Caco-2 (cell line): ENCODE results near the gene STAM. TPM values are rescaled to one million over a fixed set of nuclear protein-coding genes. Genes with fewer than 3 reads are reported as not detected.

Source experiments
- BruUV-seq: library from RNA; stranded (reverse); fragments of 400-500 nt; replicated peaks from 2 replicates; lab custom pipeline; 2021; lab: Mats Ljungman, UMichigan
- CTCF ChIA-PET: fragments of 300-600 bp; sonication (Branson Sonifier 250); formaldehyde crosslinking; loops from one replicate; lab custom pipeline; 2022; ENCODE audit warnings: antibody characterized with exemption; lab: Charles Lee
- POLR2A ChIA-PET: fragments of 300-600 bp; sonication (Branson Sonifier 250); formaldehyde crosslinking; loops from one replicate; lab custom pipeline; 2022; ENCODE audit warnings: antibody characterized with exemption; lab: Charles Lee
- DNase-seq, 2 experiments: peaks; one replicate each; pipeline versions ENCODE4 v3.0.0 to v3.0.0-alpha.2; 2020 to 2022
- H3K27me3 ChIP-seq: replicated peaks from 2 replicates; pipeline ENCODE4 v1.6.0; 2011; ENCODE audit warnings: low read length; ENCODE audit not compliant: control insufficient read depth, insufficient read depth
- H3K36me3 ChIP-seq: 2 replicates; pipeline ENCODE4 v1.5.1; 2011; ENCODE audit warnings: low read length; ENCODE audit not compliant: control insufficient read depth, insufficient read depth
- H3K4me1 ChIP-seq: fragments of 250-450 bp; sonication (Bioruptor Pico); 2 replicates; pipeline ENCODE4 v1.5.1; 2020; ENCODE audit warnings: mild to moderate bottlenecking
- H3K4me3 ChIP-seq: 2 replicates; pipeline ENCODE4 v1.5.1; 2011; ENCODE audit warnings: low read depth, mild to moderate bottlenecking, control low read depth, low read length
- H3K9me3 ChIP-seq: fragments of 250-450 bp; sonication (Bioruptor Pico); 2 replicates; pipeline ENCODE4 v1.5.1; 2020; ENCODE audit warnings: mild to moderate bottlenecking, moderate library complexity
- H3K27ac Mint-ChIP-seq: one replicate; pipeline ENCODE4 v1.8.0; 2022; ENCODE audit warnings: mixed read lengths; ENCODE audit not compliant: unreplicated experiment
- H3K27me3 Mint-ChIP-seq: one replicate; pipeline ENCODE4 v1.8.0; 2022; ENCODE audit warnings: mixed read lengths; ENCODE audit not compliant: insufficient read depth, unreplicated experiment
- H3K36me3 Mint-ChIP-seq: one replicate; pipeline ENCODE4 v1.8.0; 2022; ENCODE audit warnings: mild to moderate bottlenecking, mixed read lengths; ENCODE audit not compliant: insufficient read depth, unreplicated experiment
- H3K4me1 Mint-ChIP-seq: one replicate; pipeline ENCODE4 v1.8.0; 2022; ENCODE audit warnings: low read depth, mixed read lengths; ENCODE audit not compliant: unreplicated experiment
- H3K4me3 Mint-ChIP-seq: one replicate; pipeline ENCODE4 v1.8.0; 2022; ENCODE audit warnings: mild to moderate bottlenecking, moderate library complexity, mixed read lengths; ENCODE audit not compliant: unreplicated experiment
- H3K9me3 Mint-ChIP-seq: one replicate; pipeline ENCODE4 v1.8.0; 2022; ENCODE audit warnings: mixed read lengths; ENCODE audit not compliant: unreplicated experiment
- intact Hi-C: fragments of 100-400 bp; cut with micrococcal nuclease; formaldehyde crosslinking; loops from one replicate; pipeline ENCODE4 v1.10.0; 2022; ENCODE audit not compliant: unreplicated experiment
- total RNA-seq: library from RNA; stranded (reverse); gene quantifications from 2 replicates; pipeline ENCODE4 v1.2.3, GENCODE V29; 2022
- TF ChIP-seq, protein P1 (sequence below), 2 experiments: fragments of 200-600 bp in 1 of 2; IDR thresholded peaks; 1 replicate in 1 of 2; 2 replicates in 1 of 2; pipeline versions ENCODE4 v1.5.1 to v1.8.0; 2011 to 2022; ENCODE audit warnings: antibody characterized with exemption in 1 of 2, control low read depth in 1 of 2, inconsistent platforms in 1 of 2, low read depth in 1 of 2, low read length in 1 of 2, mild to moderate bottlenecking in 1 of 2, moderate library complexity in 1 of 2; ENCODE audit not compliant: insufficient read depth in 1 of 2, severe bottlenecking in 1 of 2, unreplicated experiment in 1 of 2

The STAM gene
- total RNA-seq, 1 experiment from 2014 or later, result 51.9 TPM

GRCh38 chr10:17731331-17732020 lies 87.5 kb downstream of the STAM start:
- H3K36me3 ChIP-seq, result peaks cover 3% of the 10 kb centered on the region
- DNase-seq, result no peak
- Mint-ChIP-seq H3K4me1 (no peaks in the 10 kb centered on the region), H3K27me3 (no peaks in the 10 kb centered on the region), H3K27ac (no peak overlapping the region), H3K36me3 (peaks cover 12% of the 10 kb centered on the region), H3K9me3 (no peaks in the 10 kb centered on the region), H3K4me3 (no peak overlapping the region)
- ChIA-PET CTCF (no interaction called here), POLR2A (no interaction called here)
- H3K9me3 ChIP-seq, result no peaks in the 10 kb centered on the region
- BruUV-seq, result no TSS peak
- H3K4me3 ChIP-seq, result no peak overlapping the region
- intact Hi-C loops, result no loop called here
- H3K4me1 ChIP-seq, result no peaks in the 10 kb centered on the region
- TF ChIP-seq, protein P1, sequence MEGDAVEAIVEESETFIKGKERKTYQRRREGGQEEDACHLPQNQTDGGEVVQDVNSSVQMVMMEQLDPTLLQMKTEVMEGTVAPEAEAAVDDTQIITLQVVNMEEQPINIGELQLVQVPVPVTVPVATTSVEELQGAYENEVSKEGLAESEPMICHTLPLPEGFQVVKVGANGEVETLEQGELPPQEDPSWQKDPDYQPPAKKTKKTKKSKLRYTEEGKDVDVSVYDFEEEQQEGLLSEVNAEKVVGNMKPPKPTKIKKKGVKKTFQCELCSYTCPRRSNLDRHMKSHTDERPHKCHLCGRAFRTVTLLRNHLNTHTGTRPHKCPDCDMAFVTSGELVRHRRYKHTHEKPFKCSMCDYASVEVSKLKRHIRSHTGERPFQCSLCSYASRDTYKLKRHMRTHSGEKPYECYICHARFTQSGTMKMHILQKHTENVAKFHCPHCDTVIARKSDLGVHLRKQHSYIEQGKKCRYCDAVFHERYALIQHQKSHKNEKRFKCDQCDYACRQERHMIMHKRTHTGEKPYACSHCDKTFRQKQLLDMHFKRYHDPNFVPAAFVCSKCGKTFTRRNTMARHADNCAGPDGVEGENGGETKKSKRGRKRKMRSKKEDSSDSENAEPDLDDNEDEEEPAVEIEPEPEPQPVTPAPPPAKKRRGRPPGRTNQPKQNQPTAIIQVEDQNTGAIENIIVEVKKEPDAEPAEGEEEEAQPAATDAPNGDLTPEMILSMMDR (IDR thresholded peaks at IDR 0.05; ENCODE audit: insufficient read depth in 1 of 2, low read depth in 1 of 2, low read length in 1 of 2, severe bottlenecking in 1 of 2, unreplicated experiment in 1 of 2), result no peak
- no peaks in the 10 kb centered on the region for H3K27me3 ChIP-seq

DNA sequence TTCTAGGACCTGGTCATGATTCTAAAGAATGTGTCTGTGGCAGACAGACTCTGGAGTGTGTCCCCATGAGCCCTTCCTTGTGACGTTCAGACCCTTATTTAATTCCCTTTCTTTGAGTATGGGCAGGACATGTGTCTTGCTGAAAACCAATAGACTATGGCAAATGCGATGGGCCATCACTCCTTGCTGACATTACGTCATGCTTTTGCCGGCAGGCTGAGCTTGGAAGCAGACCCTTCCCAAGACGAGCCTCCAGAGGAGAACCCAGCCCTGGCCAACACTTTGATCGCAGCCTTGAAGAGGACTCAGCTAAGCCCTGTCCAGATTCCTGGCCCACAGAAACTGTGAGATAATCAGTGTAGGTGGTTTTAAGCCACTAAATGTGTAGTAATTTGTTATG lies 89.7 kb downstream of the STAM start:
- no peaks in the 10 kb centered on the region for H3K9me3 ChIP-seq
- Mint-ChIP-seq H3K9me3 (no peaks in the 10 kb centered on the region), H3K36me3 (peaks cover 12% of the 10 kb centered on the region), H3K4me1 (no peaks in the 10 kb centered on the region), H3K4me3 (no peak overlapping the region), H3K27ac (no peak overlapping the region), H3K27me3 (no peaks in the 10 kb centered on the region)
- no peaks in the 10 kb centered on the region for H3K4me1 ChIP-seq
- BruUV-seq, result no TSS peak
- no peak overlapping the region for H3K4me3 ChIP-seq
- peaks cover 3% of the 10 kb centered on the region for H3K36me3 ChIP-seq
- ChIA-PET POLR2A (no interaction called here), CTCF (no interaction called here)
- TF ChIP-seq, protein P1 (IDR thresholded peaks at IDR 0.05; ENCODE audit: insufficient read depth in 1 of 2, low read depth in 1 of 2, low read length in 1 of 2, severe bottlenecking in 1 of 2, unreplicated experiment in 1 of 2), result no peak
- H3K27me3 ChIP-seq, result no peaks in the 10 kb centered on the region
- DNase-seq, result no peak
- intact Hi-C loops, result no loop called here

GRCh38 chr10:17734432-17735080 lies 90.6 kb downstream of the STAM start:
- peaks cover 7% of the 10 kb centered on the region for H3K36me3 Mint-ChIP-seq
- intact Hi-C loops, result loop anchor here (5.0 kb wide), 1 partner anchor 483 kb away; no protein-coding TSS in a partner anchor
- CTCF ChIA-PET, result interaction anchor here (0.6 kb wide), 1 partner anchor 1842 kb away, joined by 4 read pairs; no protein-coding TSS in a partner anchor
- H3K4me1 Mint-ChIP-seq, result no peaks in the 10 kb centered on the region
- no TSS peak for BruUV-seq
- no peaks in the 10 kb centered on the region for H3K9me3 Mint-ChIP-seq
- Histone ChIP-seq H3K9me3 (no peaks in the 10 kb centered on the region), H3K4me1 (no peaks in the 10 kb centered on the region), H3K36me3 (peaks cover 1% of the 10 kb centered on the region), H3K4me3 (no peak overlapping the region), H3K27me3 (no peaks in the 10 kb centered on the region)
- H3K4me3 Mint-ChIP-seq, result no peak overlapping the region
- DNase-seq, result no peak
- POLR2A ChIA-PET, result no interaction called here
- no peak overlapping the region for H3K27ac Mint-ChIP-seq
- TF ChIP-seq, protein P1 (IDR thresholded peaks at IDR 0.05; ENCODE audit: insufficient read depth in 1 of 2, low read depth in 1 of 2, low read length in 1 of 2, severe bottlenecking in 1 of 2, unreplicated experiment in 1 of 2), result no peak
- no peaks in the 10 kb centered on the region for H3K27me3 Mint-ChIP-seq
